NCI-H82 treated with DMSO at 0.1 percent for 48 hours (cell line): Measurements from ENCODE around the gene UAP1L1.
A peak's percentile ranks its signal among the peaks of the same experiment; 100 is the strongest.
"Not testable (repeated sequence)": the region's sequence is repeated elsewhere in the genome, so short reads cannot be mapped to it uniquely, and the experiment has no call there.

Experiments used
- DNase-seq: peaks from one replicate; lab custom pipeline; 2025; ENCODE audit not compliant: unreplicated experiment; lab: John Stamatoyannopoulos, UW

Gene UAP1L1

DNA sequence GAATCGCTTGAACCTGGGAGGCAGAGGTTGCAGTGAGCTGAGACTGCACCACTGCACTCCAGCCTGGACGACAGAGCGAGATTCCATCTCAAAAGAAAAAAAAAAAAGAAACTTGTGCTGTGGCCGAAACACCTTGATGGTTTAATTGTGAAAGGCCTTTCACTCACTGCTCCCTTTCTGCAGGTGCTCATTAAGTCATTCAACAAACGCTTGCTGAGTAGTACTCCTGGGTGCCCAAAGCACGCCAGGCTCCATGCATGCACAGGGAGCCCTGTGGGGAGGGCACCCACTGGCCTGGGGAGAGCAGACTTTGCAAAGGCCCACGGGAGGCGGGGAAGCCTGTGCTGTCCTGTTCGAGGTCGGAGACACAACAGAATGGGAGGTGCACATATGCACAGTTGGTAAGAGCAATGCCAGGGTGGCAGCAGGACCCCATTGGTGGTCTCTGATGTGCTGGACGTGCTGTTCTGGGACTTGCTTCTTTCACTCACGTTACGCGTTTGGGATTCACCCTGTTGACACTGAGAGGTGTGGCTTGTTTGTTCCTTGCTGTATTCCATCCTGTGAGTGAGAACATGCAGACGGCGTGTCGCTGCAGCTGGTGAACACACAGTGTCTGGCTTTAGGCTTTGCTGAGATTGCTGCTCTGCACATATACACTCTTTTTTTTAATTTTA is 20.4 kb upstream of the UAP1L1 start:
- no peak for DNase-seq

DNA sequence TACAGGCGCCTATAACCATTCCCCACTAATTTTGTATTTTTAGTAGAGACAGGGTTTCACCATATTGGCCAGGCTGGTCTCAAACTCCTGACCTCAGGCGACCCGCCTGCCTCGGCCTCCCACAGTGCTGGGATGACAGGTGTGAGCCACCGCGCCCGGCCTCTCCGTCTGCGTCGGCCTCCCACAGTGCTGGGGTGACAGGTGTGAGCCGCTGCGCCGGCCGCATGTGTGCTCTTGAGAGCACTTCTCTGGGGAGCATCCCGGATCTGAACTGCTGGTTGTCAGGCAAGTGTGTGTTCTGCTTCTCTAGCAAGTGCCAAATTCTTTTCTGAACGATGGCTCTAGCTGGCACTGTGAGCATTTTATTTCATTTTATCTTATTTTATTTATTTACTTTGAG is 19.8 kb upstream of the UAP1L1 start:
- DNase-seq, result no peak

DNA sequence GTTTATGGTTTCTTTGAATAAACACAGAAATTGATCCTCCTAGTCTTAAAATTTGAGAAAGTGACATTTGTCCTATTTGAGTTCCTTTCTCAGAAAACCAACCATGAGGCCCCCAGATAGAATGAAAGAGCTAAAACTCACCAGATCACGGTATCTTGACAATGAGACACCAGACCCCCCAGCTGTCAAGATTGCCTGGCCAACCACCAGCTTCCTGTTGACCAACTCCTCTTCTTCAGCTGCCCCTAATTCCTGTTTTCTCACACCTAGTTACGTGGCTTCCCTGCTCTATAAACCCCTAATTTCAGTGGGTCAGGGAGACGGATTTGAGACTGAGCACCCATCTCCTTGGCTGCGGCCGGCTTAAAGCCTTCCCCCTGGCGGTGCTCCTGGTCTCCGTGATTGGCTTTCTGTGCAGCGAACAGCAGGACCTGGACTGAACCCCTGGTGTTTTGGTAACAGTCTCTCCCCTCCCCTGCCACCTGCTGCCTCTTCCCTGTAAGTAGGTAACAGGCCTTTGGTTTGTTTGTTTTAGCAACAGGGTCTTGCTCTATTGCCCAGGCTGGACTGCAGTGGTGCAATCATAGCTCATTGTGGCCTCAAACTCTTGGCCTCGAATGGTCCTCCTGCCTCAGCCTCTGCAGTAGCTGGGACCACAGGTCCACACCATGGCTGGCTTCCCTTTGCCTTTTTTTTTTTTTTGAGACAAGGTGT is 18.6 kb upstream of the UAP1L1 start:
- DNase-seq, result peak; percentile 75

DNA sequence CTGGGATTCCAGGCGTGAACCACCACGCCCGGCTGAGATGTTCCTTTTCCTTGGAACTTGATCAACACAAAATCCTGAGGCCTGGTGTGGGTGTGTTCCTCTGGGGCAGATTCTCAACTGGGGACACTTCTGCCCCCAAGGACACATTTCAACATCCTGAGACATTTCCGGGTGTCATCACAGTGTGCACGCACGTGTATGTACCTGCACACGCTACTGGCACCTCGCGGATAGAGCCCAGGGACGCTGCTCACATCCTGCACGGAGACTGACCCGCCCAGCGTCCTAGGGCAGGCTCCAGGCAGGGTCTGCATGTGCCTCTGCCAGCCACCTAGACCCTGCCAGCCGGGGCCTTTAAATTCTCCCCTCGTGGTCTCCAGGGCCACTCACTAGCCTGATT is 14.9 kb upstream of the UAP1L1 start:
- no peak for DNase-seq

DNA sequence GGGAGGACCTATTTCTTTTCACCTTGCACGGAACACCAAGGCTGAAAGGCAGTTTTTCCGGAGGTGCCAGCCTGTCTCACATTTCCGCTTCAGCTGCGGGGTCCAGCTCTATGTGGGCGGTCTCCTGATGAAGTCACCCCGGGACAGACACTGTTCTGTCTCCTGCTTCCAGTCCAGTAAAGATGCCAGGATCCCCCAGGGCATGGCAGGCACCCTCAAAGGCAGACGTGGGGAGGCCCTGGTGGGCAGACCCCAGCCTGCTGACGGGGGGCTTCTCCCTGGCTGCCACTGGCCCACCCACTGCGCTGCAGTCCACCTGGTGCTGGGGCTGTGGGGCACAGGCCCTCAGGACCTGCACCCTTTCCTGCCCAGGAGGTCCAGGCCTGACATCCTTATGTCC is 14.5 kb upstream of the UAP1L1 start:
- not testable (repeated sequence) for DNase-seq

DNA sequence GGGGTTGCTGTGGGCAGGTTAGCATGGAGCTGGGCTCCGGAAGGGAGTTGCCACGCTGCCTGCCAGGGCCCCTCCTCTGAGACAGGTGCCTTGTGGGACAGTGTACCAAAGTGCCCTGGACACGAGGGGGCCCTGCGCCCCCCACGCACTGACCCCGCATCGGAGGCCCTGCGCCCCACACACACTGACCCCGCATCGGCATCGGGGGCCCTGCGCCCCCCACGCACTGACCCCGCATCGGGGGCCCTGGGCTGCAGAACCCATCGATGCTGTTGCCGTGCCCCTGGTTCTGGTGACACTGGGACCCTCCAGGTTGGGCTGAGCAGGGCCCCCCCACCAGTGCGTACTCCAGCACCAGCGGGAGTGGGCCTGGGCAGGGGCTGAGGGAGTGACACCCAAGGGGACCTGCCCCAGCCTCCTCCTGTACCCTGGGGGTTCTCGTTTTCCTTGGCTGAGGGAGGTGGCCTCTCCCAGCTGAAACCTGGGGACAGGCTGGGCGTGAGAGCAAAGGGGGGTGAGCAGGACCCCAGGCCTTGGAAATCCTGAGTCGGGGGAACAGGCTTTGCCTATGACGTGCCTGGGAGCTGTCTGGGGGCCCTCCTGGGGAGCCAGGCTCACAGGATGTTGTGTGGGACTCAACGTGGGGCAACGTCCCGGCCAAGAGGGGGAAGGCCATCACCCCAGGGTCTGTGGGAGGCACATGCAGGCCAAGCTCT is 13.8 kb upstream of the UAP1L1 start:
- no peak for DNase-seq

DNA sequence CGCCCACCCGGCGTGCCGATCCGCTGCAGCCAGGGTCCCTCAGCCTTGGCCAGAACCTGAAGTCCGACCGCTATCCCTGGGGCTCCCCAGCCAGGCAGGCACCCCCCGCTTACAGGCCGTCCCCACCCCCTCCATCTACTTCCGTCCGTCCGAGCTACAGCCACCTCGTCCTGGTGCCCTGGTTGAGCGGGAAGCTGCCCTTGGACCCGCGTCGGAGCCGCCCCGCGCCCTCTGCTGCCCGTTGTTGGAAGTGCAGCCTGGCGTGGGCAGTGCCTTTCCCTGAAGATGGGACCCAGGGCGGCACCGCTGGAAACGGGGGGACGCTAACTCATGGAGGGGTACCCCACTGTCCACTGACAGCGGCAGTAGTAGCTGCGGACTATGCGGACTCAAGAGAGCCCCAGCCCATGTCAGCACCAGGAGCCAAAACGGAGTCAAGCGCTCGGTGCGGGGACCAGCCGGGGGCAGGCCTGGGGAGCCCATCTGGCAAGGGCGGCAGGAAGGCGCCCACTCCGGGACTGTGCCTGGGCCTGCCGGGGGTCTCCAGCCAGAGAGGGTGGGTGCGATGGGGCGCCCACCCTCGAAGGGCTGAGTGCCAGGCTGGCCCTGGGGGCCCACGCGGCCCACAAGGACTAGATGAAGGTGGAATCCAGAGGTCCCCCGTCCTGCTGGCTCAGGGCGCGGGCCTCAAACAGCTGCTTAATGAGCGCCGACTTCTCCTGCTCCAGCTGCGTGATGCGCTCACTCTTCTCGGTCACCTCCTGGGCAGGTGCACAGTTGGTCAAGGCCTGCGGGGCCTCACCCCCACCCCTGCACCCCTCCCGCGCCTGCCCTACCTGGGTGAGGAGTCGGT is 13.1 kb upstream of the UAP1L1 start:
- no peak for DNase-seq

DNA sequence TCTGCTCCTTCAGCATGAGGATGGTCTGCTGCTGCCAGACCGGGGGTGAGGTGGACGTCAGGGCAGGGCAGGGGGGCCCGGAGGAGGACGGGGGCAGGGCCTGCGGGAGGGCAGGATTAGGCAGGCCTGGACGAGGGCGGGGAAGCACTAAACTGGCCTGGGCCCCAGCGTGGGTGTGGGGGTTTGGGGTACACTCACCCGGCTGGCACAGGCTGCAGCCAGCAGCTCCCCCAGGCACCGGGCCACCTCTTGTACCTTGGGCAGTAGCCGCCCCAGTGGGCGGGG is 12.5 kb upstream of the UAP1L1 start:
- no peak for DNase-seq

DNA sequence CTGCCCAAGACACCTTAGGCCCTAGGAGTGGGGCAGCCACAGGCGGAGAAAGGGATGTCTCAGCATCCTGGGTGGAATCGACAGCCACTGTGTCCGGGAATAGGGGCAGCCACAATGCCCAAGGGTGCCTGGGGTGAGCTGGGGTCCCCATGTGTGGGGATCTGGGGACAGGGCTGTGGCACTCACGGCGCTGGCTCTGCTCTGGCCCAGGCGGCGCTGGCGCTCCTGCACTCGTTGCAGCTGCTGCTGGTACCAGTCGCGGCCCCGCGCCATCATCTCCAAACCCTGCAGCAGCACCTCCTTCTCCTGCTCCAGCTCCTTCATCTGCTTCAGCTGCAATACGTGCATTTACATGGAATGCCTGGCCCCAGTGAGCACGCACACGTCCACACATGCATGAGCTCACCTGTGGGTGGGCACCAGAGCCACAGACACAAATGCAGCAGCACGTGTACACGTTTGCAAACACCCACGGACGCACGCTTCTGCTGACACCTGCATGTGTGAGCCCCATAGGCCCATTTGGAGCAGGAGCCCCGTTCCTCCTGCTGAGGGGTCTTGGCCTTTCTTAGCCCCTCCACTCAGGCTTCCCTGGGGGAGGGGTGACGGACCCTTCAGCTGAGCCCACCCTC is 11.9 kb upstream of the UAP1L1 start:
- DNase-seq, result no peak

DNA sequence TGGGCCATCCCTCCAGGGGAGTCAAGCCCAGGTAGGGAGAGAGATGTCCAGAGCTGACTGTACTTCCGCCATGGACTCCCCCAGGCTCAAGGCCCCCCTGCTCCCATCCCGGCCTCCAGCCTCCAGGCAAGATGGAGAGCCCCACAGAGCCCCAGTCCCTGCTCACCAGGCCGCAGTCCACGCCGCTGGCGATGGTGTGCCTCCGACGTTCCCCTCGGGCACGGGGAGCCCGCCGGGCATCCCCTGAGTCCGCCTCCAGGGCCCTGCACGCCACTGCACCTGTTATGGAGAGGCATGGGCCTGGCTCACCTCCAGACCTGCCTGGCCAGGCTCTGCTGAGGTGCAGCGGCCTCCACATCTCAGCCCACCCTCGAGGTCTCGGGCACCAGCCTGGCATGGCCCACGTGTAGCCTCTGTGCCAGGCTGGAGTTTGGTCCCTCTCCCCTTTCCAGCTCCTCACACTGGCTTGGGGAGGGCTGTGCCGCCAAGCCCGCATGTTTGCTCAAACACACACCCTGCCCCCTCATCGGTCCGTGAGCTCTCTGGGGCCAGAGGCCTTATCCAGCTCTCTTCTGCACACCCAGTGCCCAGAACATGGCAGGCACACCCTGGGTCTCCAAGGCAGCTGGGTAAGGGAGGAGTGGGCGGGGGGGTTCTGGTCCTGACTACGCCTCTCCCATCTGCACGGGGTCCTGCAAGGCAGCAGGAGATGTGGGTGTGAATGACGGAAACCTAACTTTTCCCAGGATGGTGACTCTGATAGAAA is 11.0 kb upstream of the UAP1L1 start:
- DNase-seq, result no peak

DNA sequence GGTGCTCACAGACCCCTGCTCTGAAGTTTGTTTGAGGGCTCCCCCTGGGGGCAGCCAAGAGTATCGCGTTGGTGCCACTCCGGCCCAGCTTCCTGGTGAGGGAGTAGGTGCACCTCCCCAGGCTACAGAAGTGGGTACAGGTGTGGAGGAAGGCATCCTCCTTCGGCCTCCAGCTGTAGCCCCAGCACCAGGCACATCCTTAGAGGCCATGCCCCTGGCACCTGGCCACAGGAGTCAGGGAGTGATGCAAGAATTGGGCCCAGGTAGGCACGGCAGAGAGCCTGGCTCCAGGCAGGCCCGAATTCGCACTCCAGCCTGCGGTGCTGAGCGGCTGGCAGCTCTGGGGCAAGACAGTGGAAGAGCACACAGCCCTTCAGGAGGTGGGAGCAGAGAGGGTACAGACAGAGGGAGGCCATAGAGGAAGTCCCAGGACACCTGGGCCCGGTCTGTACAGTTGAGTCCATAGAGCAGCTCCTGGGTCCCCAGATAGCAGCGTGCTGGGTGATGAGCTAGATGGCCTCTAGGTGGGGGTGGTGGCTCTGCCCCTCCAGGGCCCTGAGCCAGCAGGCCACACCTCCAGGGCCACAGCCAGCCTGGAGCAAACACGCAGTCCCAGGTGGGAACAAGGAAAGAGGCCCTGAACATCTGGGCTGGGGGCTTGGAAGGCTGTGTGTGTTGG is 9.3 kb upstream of the UAP1L1 start:
- peak; percentile 53 for DNase-seq

DNA sequence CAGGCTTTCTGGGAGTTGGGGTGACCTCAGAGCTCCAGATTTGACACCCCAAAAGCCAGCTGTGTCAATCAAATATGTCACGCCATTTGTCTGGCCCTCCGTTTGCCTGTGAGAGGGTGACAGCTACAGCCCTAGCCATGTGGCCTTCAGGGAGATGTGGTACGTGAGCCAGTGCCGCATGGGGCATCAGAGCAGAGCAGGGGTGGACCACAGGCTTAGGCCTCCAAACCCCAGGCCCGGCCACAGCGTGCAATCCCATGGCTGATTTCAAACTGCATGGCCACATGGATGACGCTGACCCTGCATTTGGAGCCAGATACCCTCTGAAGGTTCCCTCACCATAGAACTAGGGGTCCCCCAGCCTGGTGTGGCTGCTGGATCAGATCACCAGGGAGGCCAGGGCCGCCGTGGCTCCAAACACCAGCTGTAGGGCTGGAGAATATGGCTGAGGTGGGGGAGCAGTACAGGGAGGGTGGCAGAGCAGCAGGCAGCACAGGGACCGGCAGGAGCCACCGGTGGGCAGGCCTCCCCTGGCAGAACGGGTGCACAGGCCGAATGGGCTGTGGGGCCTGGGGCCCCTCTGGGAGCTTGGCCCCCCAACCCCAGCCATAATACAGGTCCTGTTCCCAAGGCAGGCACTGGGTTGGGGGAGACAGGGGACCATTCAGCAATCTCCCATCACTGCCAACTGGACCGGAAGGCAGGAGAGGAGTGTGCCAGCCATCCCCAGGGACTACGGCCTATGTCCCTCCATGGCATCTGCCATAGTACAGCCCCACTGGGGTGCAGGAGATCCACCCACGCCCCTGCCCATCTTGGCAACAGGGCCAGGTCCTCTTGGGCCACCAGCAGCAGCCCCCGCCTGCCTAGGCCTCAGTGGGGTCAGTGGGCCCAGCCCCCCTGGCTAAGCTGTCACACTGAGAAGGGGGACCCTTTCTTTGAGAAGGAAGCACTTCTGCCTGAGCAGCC is 8.5 kb upstream of the UAP1L1 start:
- no peak for DNase-seq

DNA sequence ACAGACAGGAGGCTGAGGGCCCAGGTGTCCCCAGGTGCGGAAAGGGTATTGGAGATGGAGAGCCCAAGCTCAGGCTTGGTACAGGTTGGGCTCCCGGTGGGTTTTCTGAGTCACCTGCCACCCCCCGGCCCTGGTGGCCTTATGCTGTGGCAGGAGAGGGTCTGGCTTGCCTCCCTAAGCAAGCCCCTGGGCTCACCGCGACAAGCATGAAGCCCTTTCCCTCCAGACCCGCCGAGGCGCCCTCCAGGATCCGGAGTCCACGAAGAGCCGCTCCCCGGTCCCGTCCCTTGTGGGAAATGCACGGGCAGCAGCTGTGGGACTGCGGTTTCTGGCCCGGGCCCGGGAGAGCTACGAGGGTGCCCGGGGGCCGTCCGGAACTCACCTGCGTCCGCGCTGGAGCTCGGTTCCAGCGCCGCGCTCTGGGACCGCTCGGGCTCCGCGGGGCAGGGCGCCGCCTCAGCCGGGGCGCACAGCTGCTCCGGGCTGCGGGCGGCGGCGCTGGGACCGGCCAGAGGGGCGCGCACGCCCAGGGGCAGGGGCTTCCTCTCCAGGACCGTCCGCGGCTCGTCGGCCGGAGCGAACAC is 7.7 kb upstream of the UAP1L1 start:
- DNase-seq, result no peak

DNA sequence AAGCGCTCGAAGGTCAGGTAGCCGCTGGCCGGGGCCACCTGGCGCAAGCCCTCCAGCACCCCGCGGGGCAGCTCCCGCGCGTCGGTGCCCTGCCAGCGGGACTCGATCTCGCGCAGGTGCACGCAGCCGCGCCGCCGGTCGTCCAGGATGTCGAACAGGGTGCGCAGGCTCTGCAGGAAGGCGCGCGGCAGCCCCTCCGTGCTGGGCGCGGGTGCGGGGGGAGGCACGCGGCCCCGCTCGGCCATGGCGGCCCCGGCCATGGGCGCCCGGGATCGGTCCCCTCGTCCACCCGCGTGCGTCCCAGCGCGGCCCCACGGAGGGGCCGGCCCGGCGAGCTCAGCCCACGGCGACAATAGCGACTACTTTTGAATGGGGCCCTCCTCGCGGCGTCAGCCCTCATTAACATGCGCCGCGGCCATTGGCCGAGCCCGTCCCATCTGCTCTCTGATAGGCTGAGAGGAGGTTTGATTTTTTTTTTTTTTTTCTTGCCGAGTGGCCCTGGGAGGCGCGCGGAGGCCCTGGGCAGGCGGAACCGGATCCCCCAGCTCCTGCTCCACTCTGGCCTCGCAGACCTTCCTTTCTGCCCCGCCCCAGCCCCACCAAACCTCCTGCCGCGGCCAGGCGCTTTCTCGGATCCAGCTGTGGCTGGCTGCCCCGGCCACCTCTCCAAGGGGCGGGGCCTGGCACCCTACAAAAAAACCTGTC is 7.0 kb upstream of the UAP1L1 start, which contains the start of gene SAPCD2:
Gene SAPCD2, minus strand, starts transcription at position 357 of the 705 bp plus-strand sequence. Its CDS starts 97 bp downstream, at position 260.
- DNase-seq, result peak; percentile 74

DNA sequence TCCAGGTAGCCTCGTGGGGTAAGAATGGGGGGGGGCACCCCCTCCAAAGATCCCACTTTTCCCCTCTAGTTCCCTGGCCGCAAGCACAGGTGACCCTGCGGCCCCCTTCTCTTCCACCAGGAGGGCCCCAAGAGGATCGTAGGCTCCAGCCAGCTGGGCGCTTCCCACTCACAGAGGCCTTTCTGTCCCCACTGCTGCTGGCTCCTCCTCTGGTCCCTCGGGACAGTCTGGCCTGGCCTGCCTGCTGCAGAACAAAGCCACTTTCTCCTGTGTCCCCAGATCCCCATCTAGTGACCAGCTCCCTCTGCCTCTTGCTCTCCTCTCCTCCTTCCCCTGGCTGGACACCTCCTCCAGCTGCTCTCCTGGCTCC is 6.4 kb upstream of the UAP1L1 start:
- DNase-seq, result no peak

DNA sequence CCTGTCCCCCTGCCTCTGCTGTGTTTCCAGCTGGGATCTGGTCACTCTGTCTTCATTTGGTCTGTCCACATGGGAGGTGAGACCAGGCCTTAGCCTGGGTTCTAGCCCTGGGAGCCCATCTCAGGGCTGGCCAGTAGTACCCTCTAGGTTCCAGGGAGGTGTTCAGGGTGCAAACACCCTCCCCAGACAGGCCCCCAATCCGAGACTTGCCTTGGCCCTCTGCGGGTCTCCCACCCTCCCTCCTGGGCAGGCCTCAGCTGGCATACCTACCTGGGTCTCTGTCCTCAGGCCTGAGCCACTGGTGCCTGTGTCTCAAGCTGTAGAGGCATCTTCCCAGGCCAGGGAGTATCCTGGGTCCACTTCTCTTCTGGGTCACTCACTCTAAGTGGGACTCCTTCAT is 6.0 kb upstream of the UAP1L1 start:
- DNase-seq, result no peak

DNA sequence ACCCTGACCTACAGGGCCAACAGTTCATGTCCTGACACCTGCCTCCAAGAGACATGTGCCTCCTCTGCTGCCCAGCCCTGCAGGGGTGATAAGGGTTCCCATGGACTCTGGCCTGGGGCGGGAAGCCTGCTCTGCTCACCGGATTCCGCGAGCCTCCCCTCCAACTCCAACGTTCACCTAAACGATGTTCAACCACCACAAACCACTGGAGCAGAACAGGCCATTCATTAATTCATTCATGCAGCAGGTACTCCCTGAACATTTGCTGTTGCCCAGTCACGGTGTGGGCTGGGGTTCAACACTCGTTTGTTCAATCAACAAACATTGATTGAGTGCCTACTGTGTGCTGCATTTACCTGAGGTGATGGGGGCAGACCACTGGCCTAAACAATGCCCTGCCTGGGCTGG is 3.3 kb upstream of the UAP1L1 start:
- no peak for DNase-seq
